ENCODE measurements around the gene PUS7L. TPM values are rescaled to one million over a fixed set of nuclear protein-coding genes. Genes with fewer than 3 reads are reported as not detected.
A peak's percentile ranks its signal among the peaks of the same experiment; 100 is the strongest.

PUS7L gene
- total and polyA plus RNA-seq, 2 of the 13 experiments (the other 11 are each of a cell fraction or from before 2014, with no cell fraction given) = 6.5 to 37.6 TPM

- TF ChIP-seq TRAFD1 (CRISPR knock-in tag; IDR thresholded peaks at IDR 0.05; ENCODE audit: borderline replicate concordance) = no peak
- no peak for TF ChIP-seq PHF8 (CRISPR knock-in tag; IDR thresholded peaks at IDR 0.05)
- TF ChIP-seq ZSCAN21 (CRISPR knock-in tag; IDR thresholded peaks at IDR 0.05; ENCODE audit: borderline replicate concordance) = no peak
These were observed 28.5 kb upstream of the PUS7L start (continued) for GRCh38 chr12:43786899-43787693.

- Histone ChIP-seq H3K27me3 (ENCODE audit: control insufficient read depth in 1 of 2, insufficient read depth in 2 of 2, low read length in 2 of 2) (no peaks in the 10 kb centered on the region), H3K4me2 (ENCODE audit: low read depth, low read length) (no peak overlapping the region), H2AFZ (ENCODE audit: low read length) (no peak overlapping the region), H3K4me3 (replicated peaks in 1 of 3; ENCODE audit: insufficient read depth in 1 of 3, low read depth in 2 of 3, low read length in 3 of 3) (no peak overlapping the region), H3K36me3 (replicated peaks in 1 of 2; ENCODE audit: control insufficient read depth in 1 of 2, insufficient read depth in 2 of 2, low read length in 2 of 2) (peaks cover 0 to 3% of the 10 kb centered on the region in 2 experiments; a peak in 3 of 5 replicates), H3K79me2 (ENCODE audit: insufficient read depth, low read length) (no peaks in the 10 kb centered on the region), H3K9me3 (ENCODE audit: low read length) (no peaks in the 10 kb centered on the region), H3K4me1 (ENCODE audit: insufficient read depth, low read length) (no peaks in the 10 kb centered on the region), H3K27ac (ENCODE audit: extremely low read length, insufficient read depth, low read length) (no peak overlapping the region), H4K20me1 (ENCODE audit: insufficient read depth, low read length) (no peaks in the 10 kb centered on the region), H3K9ac (ENCODE audit: insufficient read depth, low read depth, low read length) (no peak overlapping the region)
- CTCF ChIA-PET (ENCODE audit: low intra/inter-chr PET ratio, low total read pairs) = interaction anchor here (3.5 kb wide), 1 partner anchor 106 kb away, joined by 44 read pairs; no protein-coding TSS in a partner anchor
- FAIRE-seq = peak; percentile 66
- peak; percentile 44 for DNase-seq (ENCODE audit: low spot score)
- POLR2A ChIA-PET = interaction anchor here (1.6 kb wide), 1 partner anchor 106 kb away, joined by 5 read pairs; no protein-coding TSS in a partner anchor
- peak; percentile 89 for ATAC-seq
- in situ Hi-C loops (cut with HindIII; ENCODE audit: extremely low pct_ligation_motif_present, low pct_unique_long_range_greater_than_20kb) = loop anchor here (5.0 kb wide), 1 partner anchor 106 kb away; no protein-coding TSS in a partner anchor
- intact Hi-C loops (cut with micrococcal nuclease; ENCODE audit: unreplicated experiment) = loop anchor here (1.0 to 2.0 kb wide), 3 partner anchors 28 to 106 kb away; partner anchors contain the start of gene TMEM117
- 72% methylated on average over 3 of the region's 3 CpGs for WGBS (ENCODE audit: low lambda C conversion rate)
- no TSS peak for BruUV-seq (replicated peaks)
- TF ChIP-seq CTCF (CRISPR knock-in tag; IDR thresholded peaks at IDR 0.05) (peak; percentile 61), XRCC5 (optimal IDR thresholded peaks at IDR 0.05; ENCODE audit: low read length) (no peak), BRD4 (CRISPR knock-in tag; IDR thresholded peaks at IDR 0.05) (no peak), ZZZ3 (CRISPR knock-in tag; IDR thresholded peaks at IDR 0.05; ENCODE audit: borderline replicate concordance) (no peak), REPIN1 (CRISPR knock-in tag; IDR thresholded peaks at IDR 0.05; ENCODE audit: borderline replicate concordance, low read depth) (no peak), ZNF503 (CRISPR knock-in tag; IDR thresholded peaks at IDR 0.05) (no peak), ARID3A (IDR thresholded peaks at IDR 0.05; ENCODE audit: low read depth, low read length) (no peak), ZNF746 (CRISPR knock-in tag; IDR thresholded peaks at IDR 0.05) (no peak), ZC3H4 (CRISPR knock-in tag; IDR thresholded peaks at IDR 0.05; ENCODE audit: borderline replicate concordance) (no peak), STAG1 (CRISPR knock-in tag; IDR thresholded peaks at IDR 0.05) (peak; percentile 68), DRAP1 (CRISPR knock-in tag; IDR thresholded peaks at IDR 0.05) (no peak)
These were observed 17.9 kb upstream of the PUS7L start for GRCh38 chr12:43776498-43776897.

All from HepG2 (cell line).